Measurements from ENCODE around the gene APOL1. TPM values are rescaled to one million over a fixed set of nuclear protein-coding genes. Genes with fewer than 3 reads are reported as not detected.

Gene APOL1
- total and polyA plus RNA-seq, 2 of the 4 experiments (the other 2 are of a cell fraction): 0.36 to 0.77 TPM

DNA sequence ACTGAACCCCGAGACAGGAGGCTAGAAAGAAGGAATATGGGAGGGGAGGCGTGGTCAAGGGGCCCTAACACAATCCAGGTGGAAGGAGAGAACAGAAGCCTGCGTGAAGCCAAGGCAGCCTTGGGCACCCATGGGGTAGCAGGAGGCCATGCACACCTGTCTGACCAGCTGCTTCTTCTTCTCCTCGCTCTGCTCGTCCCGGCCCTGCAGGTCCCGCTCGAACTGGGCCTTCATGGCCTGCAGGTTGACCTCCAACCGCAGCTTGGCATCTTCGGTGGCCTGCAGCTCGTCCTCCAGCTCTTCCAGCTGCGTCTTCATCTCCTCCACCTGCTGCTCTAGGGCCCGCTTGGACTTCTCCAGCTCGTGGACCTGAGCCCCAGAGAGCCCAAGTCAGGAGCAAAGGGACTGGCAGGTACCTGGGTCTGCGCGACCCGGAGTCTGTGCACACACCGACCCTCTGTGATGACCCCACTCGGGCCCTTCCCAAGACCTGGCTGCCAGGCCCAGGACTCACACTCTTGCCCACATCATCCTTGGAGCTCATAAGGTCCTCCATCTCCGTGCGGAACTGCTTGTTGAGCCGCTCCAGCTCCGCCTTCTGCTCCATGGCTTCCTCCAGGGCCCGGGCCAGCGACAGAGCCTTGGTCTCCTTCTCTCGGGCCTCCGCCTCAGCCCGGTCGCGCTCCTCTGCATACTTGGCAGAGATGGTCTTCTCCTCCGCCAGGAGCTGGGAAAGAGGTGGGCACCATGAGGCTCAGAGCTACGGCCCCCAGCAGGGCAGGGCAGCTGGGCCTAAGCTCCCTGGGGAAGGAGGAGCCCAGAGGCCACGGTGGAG is 35.9 kb downstream of the APOL1 start:
- no peak overlapping the region for H3K4ac ChIP-seq (ENCODE audit: low read depth, low read length)
- H3K18ac ChIP-seq (ENCODE audit: low read depth, low read length): no peak overlapping the region
- H3K9ac ChIP-seq (ENCODE audit: low read depth, low read length): no peak overlapping the region
- DNase-seq (no peak), ATAC-seq (ENCODE audit: low read depth) (no peak)
- H4K20me1 ChIP-seq (ENCODE audit: insufficient read depth, low read length): peaks cover 83% of the 10 kb centered on the region
- in situ Hi-C loops (cut with MboI; ENCODE audit: low sequenced_read_pairs) (no loop called here), dilution Hi-C loops (cut with HindIII; ENCODE audit: low sequenced_read_pairs, unreplicated experiment) (no loop called here), intact Hi-C loops (cut with micrococcal nuclease) (no loop called here)
- TF ChIP-seq RAD21 (IDR thresholded peaks at IDR 0.05; ENCODE audit: low read length) (no peak), RCOR1 (IDR thresholded peaks at IDR 0.05; ENCODE audit: insufficient replicate concordance, low read length) (no peak), SMC3 (IDR thresholded peaks at IDR 0.05; ENCODE audit: low read depth, low read length) (no peak), CHD1 (IDR thresholded peaks at IDR 0.05; ENCODE audit: low read depth, low read length) (no peak), NFE2L2 (IDR thresholded peaks at IDR 0.05; ENCODE audit: low read depth, low read length) (no peak), MAZ (IDR thresholded peaks at IDR 0.05; ENCODE audit: borderline replicate concordance, low read depth, low read length) (no peak), BHLHE40 (IDR thresholded peaks at IDR 0.05; ENCODE audit: low read depth, low read length) (no peak), MXI1 (IDR thresholded peaks at IDR 0.05; ENCODE audit: borderline replicate concordance, low read depth, low read length) (no peak), FOS (IDR thresholded peaks at IDR 0.05; ENCODE audit: low read depth, low read length) (no peak), CEBPB (IDR thresholded peaks at IDR 0.05; ENCODE audit: low read depth, low read length) (no peak), RFX5 (IDR thresholded peaks at IDR 0.05; ENCODE audit: low read depth, low read length) (no peak), MAFK (IDR thresholded peaks at IDR 0.05; ENCODE audit: low read depth, low read length) (no peak)
- TF ChIP-seq, protein P1, sequence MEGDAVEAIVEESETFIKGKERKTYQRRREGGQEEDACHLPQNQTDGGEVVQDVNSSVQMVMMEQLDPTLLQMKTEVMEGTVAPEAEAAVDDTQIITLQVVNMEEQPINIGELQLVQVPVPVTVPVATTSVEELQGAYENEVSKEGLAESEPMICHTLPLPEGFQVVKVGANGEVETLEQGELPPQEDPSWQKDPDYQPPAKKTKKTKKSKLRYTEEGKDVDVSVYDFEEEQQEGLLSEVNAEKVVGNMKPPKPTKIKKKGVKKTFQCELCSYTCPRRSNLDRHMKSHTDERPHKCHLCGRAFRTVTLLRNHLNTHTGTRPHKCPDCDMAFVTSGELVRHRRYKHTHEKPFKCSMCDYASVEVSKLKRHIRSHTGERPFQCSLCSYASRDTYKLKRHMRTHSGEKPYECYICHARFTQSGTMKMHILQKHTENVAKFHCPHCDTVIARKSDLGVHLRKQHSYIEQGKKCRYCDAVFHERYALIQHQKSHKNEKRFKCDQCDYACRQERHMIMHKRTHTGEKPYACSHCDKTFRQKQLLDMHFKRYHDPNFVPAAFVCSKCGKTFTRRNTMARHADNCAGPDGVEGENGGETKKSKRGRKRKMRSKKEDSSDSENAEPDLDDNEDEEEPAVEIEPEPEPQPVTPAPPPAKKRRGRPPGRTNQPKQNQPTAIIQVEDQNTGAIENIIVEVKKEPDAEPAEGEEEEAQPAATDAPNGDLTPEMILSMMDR (conservative IDR thresholded peaks at IDR 0.05; ENCODE audit: low read depth, low read length): no peak
- TF ChIP-seq, protein P2, sequence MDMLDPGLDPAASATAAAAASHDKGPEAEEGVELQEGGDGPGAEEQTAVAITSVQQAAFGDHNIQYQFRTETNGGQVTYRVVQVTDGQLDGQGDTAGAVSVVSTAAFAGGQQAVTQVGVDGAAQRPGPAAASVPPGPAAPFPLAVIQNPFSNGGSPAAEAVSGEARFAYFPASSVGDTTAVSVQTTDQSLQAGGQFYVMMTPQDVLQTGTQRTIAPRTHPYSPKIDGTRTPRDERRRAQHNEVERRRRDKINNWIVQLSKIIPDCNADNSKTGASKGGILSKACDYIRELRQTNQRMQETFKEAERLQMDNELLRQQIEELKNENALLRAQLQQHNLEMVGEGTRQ (IDR thresholded peaks at IDR 0.05; ENCODE audit: low read depth, low read length): no peak
- no peak overlapping the region for H3K14ac ChIP-seq (replicated peaks; ENCODE audit: low read depth, low read length)
- H4K91ac ChIP-seq (ENCODE audit: insufficient read depth, low read depth, low read length): no peak overlapping the region
- peak overlapping the region; percentile 4; the same call in 1 of the 2 replicates for H3K27ac ChIP-seq (ENCODE audit: insufficient read depth, low read length)
- H3K36me3 ChIP-seq (ENCODE audit: control insufficient read depth, insufficient read depth, low read length): peaks cover 83% of the 10 kb centered on the region
- no peak overlapping the region for H4K8ac ChIP-seq (ENCODE audit: low read depth in 2 of 2, low read length in 2 of 2)
- H3K4me3 ChIP-seq (ENCODE audit: insufficient read depth, low read depth, low read length): no peak overlapping the region
- no peak overlapping the region for H2BK20ac ChIP-seq (ENCODE audit: low read depth, low read length)
- H2BK15ac ChIP-seq (ENCODE audit: low read depth, low read length): no peak overlapping the region
- BruUV-seq (replicated peaks): TSS peak; percentile 98
- peaks cover 42 to 76% of the 10 kb centered on the region in 2 experiments for H3K79me1 ChIP-seq (ENCODE audit: low read depth in 1 of 2, low read length in 2 of 2)
- no peaks in the 10 kb centered on the region for H3K4me1 ChIP-seq (ENCODE audit: control insufficient read depth, insufficient read depth, low read length)
- no peaks in the 10 kb centered on the region for H3K9me1 ChIP-seq (ENCODE audit: insufficient read depth, low read length)
- no peak overlapping the region for H2AK9ac ChIP-seq (replicated peaks; ENCODE audit: low read depth, low read length, poor library complexity)
- ChIA-PET POLR2A (ENCODE audit: unreplicated experiment) (no interaction called here), CTCF (interaction anchor here (0.5 kb wide), 1 partner anchor 928 kb away, joined by 3 read pairs; no protein-coding TSS in a partner anchor)
- H2BK120ac ChIP-seq (ENCODE audit: low read depth, low read length): no peak overlapping the region
- no peak overlapping the region for H3K4me2 ChIP-seq (ENCODE audit: low read depth, low read length)
- H3K23ac ChIP-seq (ENCODE audit: low read depth, low read length): no peak overlapping the region
- H2BK5ac ChIP-seq (ENCODE audit: low read depth, low read length, poor library complexity, severe bottlenecking): no peak overlapping the region
- 95% methylated on average over 18 of the region's 33 CpGs; no CpG with 5 or more reads in 1 of the 2 experiments for WGBS, 2 experiments (ENCODE audit: extremely low coverage in 2 of 2, insufficient read length in 1 of 2)
- H3K9me3 ChIP-seq (ENCODE audit: control insufficient read depth, insufficient read depth, low read length): no peaks in the 10 kb centered on the region
- no peak overlapping the region for H2AK5ac ChIP-seq (ENCODE audit: low read depth, low read length)
- no peak overlapping the region for H3K56ac ChIP-seq (ENCODE audit: extremely low read depth, insufficient read depth, low read length)
- H3K27me3 ChIP-seq (ENCODE audit: control insufficient read depth, insufficient read depth, low read length): no peaks in the 10 kb centered on the region
- H2AFZ ChIP-seq (replicated peaks; ENCODE audit: low read length, poor library complexity): no peak overlapping the region
- no peak overlapping the region for H4K5ac ChIP-seq (ENCODE audit: low read depth, low read length)

Data from IMR-90 (cell line).